DND-41 (cell line): Measurements from ENCODE around the gene SNAI3.

Experiments
- ATAC-seq: fragments of 200-7000 bp; cut with Tn5 transposase; 3 replicates; pipeline ENCODE4 v1.9.1; 2021; ENCODE audit warnings: low read depth; ENCODE audit not compliant: insufficient read depth
- DNase-seq: peaks from one replicate; pipeline ENCODE4 v3.0.0-alpha.2; 2020
- H2AFZ ChIP-seq: 2 replicates; pipeline ENCODE4 v1.6.0; 2012; ENCODE audit warnings: low read depth, low read length
- H3K27ac ChIP-seq: 2 replicates; pipeline ENCODE4 v1.5.1; 2012; ENCODE audit warnings: low read length, inconsistent platforms
- H3K27me3 ChIP-seq: fragments of 200-600 bp; sonication (generic); 2 replicates; pipeline ENCODE4 v1.6.0; 2012; ENCODE audit warnings: low read length, mild to moderate bottlenecking, inconsistent platforms; ENCODE audit not compliant: insufficient read depth, poor library complexity
- H3K36me3 ChIP-seq: 2 replicates; pipeline ENCODE4 v1.5.1; 2012; ENCODE audit warnings: low read length, inconsistent platforms; ENCODE audit not compliant: insufficient read depth
- H3K4me1 ChIP-seq: 2 replicates; pipeline ENCODE4 v1.5.1; 2012; ENCODE audit warnings: mild to moderate bottlenecking, low read length; ENCODE audit not compliant: insufficient read depth
- H3K4me2 ChIP-seq: 2 replicates; pipeline ENCODE4 v1.6.0; 2012; ENCODE audit warnings: mild to moderate bottlenecking, moderate library complexity, low read length, inconsistent platforms; ENCODE audit not compliant: insufficient read depth
- H3K4me3 ChIP-seq, 2 experiments: fragments of 200-600 bp in 1 of 2; shearing (Covaris generic) in 1 of 2; 2 replicates each; pipeline ENCODE4 v1.5.1; 2012 to 2016; ENCODE audit warnings: inconsistent platforms in 2 of 2, low read length in 2 of 2, mild to moderate bottlenecking in 2 of 2, low read depth in 1 of 2, moderate library complexity in 1 of 2
- H3K79me2 ChIP-seq: 2 replicates; pipeline ENCODE4 v1.6.0; 2012; ENCODE audit warnings: low read length, inconsistent platforms; ENCODE audit not compliant: insufficient read depth
- H3K9ac ChIP-seq: 2 replicates; pipeline ENCODE4 v1.6.0; 2012; ENCODE audit warnings: low read depth, mild to moderate bottlenecking, inconsistent platforms, low read length, moderate library complexity
- H3K9me3 ChIP-seq: 2 replicates; pipeline ENCODE4 v1.5.1; 2012; ENCODE audit warnings: low read length, moderate library complexity, mild to moderate bottlenecking, inconsistent platforms; ENCODE audit not compliant: insufficient read depth, severe bottlenecking
- H4K20me1 ChIP-seq: 2 replicates; pipeline ENCODE4 v1.6.0; 2012; ENCODE audit warnings: low read length; ENCODE audit not compliant: insufficient read depth
- EZH2 ChIP-seq: IDR thresholded peaks from 3 replicates; pipeline ENCODE4 v1.6.1; 2012; ENCODE audit warnings: borderline replicate concordance, low read depth, mild to moderate bottlenecking, moderate library complexity, low read length, inconsistent platforms; ENCODE audit not compliant: severe bottlenecking
- TF ChIP-seq, protein P1 (sequence below): IDR thresholded peaks from 2 replicates; pipeline ENCODE4 v1.5.1; 2012; ENCODE audit warnings: borderline replicate concordance, low read length, moderate library complexity, mild to moderate bottlenecking; ENCODE audit not compliant: poor library complexity, severe bottlenecking; ENCODE audit errors: extremely low read depth

The SNAI3 gene

DNA sequence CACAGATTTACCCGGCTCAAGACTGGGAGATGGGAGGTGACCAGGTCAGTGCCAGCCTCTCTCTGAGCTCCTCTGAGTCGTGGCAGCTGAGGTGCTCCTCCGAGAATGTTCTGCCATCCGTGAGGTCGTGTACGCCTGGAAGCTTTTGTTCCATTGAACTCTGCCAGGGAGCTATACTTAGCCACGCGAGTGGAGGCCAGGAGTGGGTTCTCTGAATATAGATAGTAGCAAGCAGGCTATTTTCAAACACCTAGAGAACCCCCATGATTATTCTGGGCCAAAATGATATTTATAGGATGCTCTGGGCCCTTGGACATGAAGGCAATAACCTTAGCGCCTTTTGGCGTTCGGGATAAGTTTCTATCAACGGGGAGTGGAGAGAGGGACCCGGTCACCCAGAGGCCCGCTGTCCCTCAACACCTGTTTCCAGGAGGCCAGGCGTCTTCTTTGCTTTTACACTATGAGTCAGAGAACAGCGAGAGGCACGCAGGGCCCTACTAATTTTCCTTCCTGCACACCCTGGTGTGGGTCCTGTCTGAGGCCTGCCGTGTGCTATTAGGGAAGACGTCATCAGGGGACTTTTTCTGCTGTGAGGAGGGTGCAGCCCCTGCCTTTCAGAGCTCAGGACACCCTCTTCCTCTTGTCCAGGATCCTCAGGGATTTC, 12.5 kb downstream of the SNAI3 start:
- Histone ChIP-seq H3K4me3 (no peak overlapping the region), H3K36me3 (no peaks in the 10 kb centered on the region), H3K27me3 (no peaks in the 10 kb centered on the region), H3K4me2 (no peak overlapping the region), H3K79me2 (no peaks in the 10 kb centered on the region), H3K4me1 (no peaks in the 10 kb centered on the region), H3K27ac (no peak overlapping the region), H3K9me3 (no peaks in the 10 kb centered on the region), H2AFZ (no peak overlapping the region), H3K9ac (no peak overlapping the region), H4K20me1 (0 out of 2 replicates have a peak, but pooled peaks cover 10% of the 10 kb centered on the region)
- TF ChIP-seq, protein P1, sequence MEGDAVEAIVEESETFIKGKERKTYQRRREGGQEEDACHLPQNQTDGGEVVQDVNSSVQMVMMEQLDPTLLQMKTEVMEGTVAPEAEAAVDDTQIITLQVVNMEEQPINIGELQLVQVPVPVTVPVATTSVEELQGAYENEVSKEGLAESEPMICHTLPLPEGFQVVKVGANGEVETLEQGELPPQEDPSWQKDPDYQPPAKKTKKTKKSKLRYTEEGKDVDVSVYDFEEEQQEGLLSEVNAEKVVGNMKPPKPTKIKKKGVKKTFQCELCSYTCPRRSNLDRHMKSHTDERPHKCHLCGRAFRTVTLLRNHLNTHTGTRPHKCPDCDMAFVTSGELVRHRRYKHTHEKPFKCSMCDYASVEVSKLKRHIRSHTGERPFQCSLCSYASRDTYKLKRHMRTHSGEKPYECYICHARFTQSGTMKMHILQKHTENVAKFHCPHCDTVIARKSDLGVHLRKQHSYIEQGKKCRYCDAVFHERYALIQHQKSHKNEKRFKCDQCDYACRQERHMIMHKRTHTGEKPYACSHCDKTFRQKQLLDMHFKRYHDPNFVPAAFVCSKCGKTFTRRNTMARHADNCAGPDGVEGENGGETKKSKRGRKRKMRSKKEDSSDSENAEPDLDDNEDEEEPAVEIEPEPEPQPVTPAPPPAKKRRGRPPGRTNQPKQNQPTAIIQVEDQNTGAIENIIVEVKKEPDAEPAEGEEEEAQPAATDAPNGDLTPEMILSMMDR: no peak
- TF ChIP-seq EZH2: no peak
- ATAC-seq (no peak), DNase-seq (no peak)

DNA sequence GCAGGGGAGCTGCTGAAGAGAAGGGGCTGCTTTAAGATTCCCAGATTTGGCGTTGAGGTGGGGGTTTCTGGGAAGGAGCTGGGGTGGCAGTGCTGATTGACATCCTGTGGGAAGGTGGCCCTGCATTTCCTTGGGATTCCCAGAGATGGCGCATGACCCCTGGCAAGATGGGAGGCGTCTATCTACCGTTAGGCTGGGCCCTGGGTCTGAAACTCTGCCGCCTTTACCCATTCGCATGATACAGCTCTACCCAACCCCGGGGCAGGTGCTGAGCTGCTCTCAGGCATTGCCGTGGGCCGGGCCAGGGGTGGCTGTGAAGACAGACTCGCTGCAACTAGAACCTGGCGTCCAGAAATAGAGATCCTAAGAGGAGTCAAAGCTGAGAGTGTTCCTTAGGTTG, 13.5 kb downstream of the SNAI3 start:
- Histone ChIP-seq H3K79me2 (no peaks in the 10 kb centered on the region), H3K4me1 (no peaks in the 10 kb centered on the region), H3K4me2 (no peak overlapping the region), H4K20me1 (0 out of 2 replicates have a peak, but pooled peaks cover 3% of the 10 kb centered on the region), H3K36me3 (no peaks in the 10 kb centered on the region), H3K9me3 (no peaks in the 10 kb centered on the region), H2AFZ (no peak overlapping the region), H3K4me3 (no peak overlapping the region), H3K27ac (no peak overlapping the region), H3K9ac (no peak overlapping the region), H3K27me3 (no peaks in the 10 kb centered on the region)
- ATAC-seq (no peak), DNase-seq (no peak)
- TF ChIP-seq EZH2: no peak
- TF ChIP-seq, protein P1: no peak

DNA sequence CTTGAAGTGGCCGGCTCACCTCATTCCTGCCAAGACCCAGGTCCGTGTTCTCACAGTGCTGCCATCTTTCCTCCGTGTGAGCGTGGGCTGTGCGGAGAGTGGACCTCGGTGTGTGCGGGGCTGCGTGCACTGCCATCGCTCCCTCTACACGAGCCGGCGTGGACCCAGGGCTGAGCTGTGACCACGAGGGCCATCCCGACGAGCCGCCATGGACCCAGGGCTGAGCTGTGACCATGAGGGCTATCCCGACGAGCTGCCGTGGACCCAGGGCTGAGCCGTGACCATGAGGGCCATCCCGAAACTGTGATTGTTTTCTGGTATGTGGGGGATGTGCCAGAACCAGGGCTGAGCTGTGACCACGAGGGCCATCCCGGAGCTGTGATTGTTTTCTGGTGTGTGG, 14.5 kb downstream of the SNAI3 start:
- Histone ChIP-seq H3K4me1 (no peaks in the 10 kb centered on the region), H3K27me3 (no peaks in the 10 kb centered on the region), H3K9ac (no peak overlapping the region), H4K20me1 (0 out of 2 replicates have a peak, but pooled peaks cover 3% of the 10 kb centered on the region), H3K36me3 (no peaks in the 10 kb centered on the region), H3K9me3 (no peaks in the 10 kb centered on the region), H2AFZ (no peak overlapping the region), H3K4me3 (no peak overlapping the region), H3K4me2 (no peak overlapping the region), H3K79me2 (no peaks in the 10 kb centered on the region), H3K27ac (no peak overlapping the region)
- DNase-seq: no peak
- TF ChIP-seq, protein P1: no peak
- TF ChIP-seq EZH2: no peak
- no peak for ATAC-seq
